ENCODE data around the gene OLFM1.
"Not testable (repeated sequence)": the region's sequence is repeated elsewhere in the genome, so short reads cannot be mapped to it uniquely, and the experiment has no call there.

OLFM1 gene

DNA sequence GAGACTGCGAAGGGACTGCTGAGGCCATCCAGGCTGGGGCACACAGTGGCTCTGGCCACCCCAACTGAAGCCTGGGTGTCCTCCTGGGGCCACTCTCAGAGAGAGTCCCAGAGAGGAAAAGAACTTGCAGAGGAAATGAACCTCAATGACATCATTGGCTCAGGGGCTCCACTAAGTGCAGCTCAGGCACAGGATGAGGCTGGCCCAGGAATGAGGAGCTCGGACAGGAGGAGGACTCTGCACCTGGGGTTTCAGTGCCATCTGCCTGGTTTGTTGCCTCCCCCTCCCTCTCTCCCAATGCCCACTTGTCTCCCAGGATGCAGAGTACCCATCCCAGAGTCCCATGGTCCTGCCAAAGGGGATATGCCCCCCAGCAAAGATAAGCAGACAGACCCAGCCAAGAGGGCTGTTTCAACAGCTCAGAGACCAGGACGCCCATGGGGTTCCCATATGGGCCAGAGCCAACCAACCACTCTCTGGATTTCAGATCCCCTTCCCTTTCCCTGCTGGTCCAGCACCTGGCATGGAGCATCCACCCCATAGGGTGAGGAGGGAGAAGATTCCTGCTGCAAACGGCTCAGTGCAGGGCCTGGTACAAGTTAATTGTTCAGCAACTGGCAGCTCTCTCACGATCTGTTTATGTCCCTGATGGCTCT, 26.9 kb upstream of the OLFM1 start:
- TF ChIP-seq GABPA (IDR thresholded peaks at IDR 0.05; ENCODE audit: low read depth) (no peak), SPI1 (IDR thresholded peaks at IDR 0.05; ENCODE audit: borderline replicate concordance, low read depth) (no peak), POLR2AphosphoS5 (IDR thresholded peaks at IDR 0.05; ENCODE audit: low read depth) (no peak), REST (IDR thresholded peaks at IDR 0.05; ENCODE audit: insufficient replicate concordance, low read depth) (no peak)
- TF ChIP-seq, protein P1, sequence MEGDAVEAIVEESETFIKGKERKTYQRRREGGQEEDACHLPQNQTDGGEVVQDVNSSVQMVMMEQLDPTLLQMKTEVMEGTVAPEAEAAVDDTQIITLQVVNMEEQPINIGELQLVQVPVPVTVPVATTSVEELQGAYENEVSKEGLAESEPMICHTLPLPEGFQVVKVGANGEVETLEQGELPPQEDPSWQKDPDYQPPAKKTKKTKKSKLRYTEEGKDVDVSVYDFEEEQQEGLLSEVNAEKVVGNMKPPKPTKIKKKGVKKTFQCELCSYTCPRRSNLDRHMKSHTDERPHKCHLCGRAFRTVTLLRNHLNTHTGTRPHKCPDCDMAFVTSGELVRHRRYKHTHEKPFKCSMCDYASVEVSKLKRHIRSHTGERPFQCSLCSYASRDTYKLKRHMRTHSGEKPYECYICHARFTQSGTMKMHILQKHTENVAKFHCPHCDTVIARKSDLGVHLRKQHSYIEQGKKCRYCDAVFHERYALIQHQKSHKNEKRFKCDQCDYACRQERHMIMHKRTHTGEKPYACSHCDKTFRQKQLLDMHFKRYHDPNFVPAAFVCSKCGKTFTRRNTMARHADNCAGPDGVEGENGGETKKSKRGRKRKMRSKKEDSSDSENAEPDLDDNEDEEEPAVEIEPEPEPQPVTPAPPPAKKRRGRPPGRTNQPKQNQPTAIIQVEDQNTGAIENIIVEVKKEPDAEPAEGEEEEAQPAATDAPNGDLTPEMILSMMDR (IDR thresholded peaks at IDR 0.05; ENCODE audit: insufficient read depth, low read length): no peak
- no peak overlapping the region for H3K4me3 ChIP-seq (replicated peaks; ENCODE audit: insufficient read depth, low read length)
- no peak overlapping the region for H3K27ac ChIP-seq (replicated peaks)
- DNase-seq (ENCODE audit: low read depth in 1 of 2, low spot score in 1 of 2): no peak
- H3K27me3 ChIP-seq (ENCODE audit: insufficient read depth, poor library complexity, severe bottlenecking): no peaks in the 10 kb centered on the region

GRCh38 chr9:135061441-135061840, 26.0 kb upstream of the OLFM1 start:
- no peak overlapping the region for H3K4me3 ChIP-seq (replicated peaks; ENCODE audit: insufficient read depth, low read length)
- DNase-seq (ENCODE audit: low read depth in 1 of 2, low spot score in 1 of 2): no peak
- TF ChIP-seq SPI1 (IDR thresholded peaks at IDR 0.05; ENCODE audit: borderline replicate concordance, low read depth): no peak
- TF ChIP-seq, protein P1 (IDR thresholded peaks at IDR 0.05; ENCODE audit: insufficient read depth, low read length): no peak
- no peak for TF ChIP-seq REST (IDR thresholded peaks at IDR 0.05; ENCODE audit: insufficient replicate concordance, low read depth)
- no peak for TF ChIP-seq GABPA (IDR thresholded peaks at IDR 0.05; ENCODE audit: low read depth)
- TF ChIP-seq POLR2AphosphoS5 (IDR thresholded peaks at IDR 0.05; ENCODE audit: low read depth): no peak

GRCh38 chr9:135062254-135062653, 25.2 kb upstream of the OLFM1 start:
- H3K27ac ChIP-seq (replicated peaks): no peak overlapping the region
- H3K4me3 ChIP-seq (replicated peaks; ENCODE audit: insufficient read depth, low read length): no peak overlapping the region
- DNase-seq (ENCODE audit: low read depth in 1 of 2, low spot score in 1 of 2): no peak
- TF ChIP-seq GABPA (IDR thresholded peaks at IDR 0.05; ENCODE audit: low read depth): no peak
- no peak for TF ChIP-seq POLR2AphosphoS5 (IDR thresholded peaks at IDR 0.05; ENCODE audit: low read depth)
- TF ChIP-seq SPI1 (IDR thresholded peaks at IDR 0.05; ENCODE audit: borderline replicate concordance, low read depth): no peak
- TF ChIP-seq REST (IDR thresholded peaks at IDR 0.05; ENCODE audit: insufficient replicate concordance, low read depth): no peak
- TF ChIP-seq, protein P1 (IDR thresholded peaks at IDR 0.05; ENCODE audit: insufficient read depth, low read length): no peak
- H3K27me3 ChIP-seq (ENCODE audit: insufficient read depth, poor library complexity, severe bottlenecking): no peaks in the 10 kb centered on the region

More at GRCh38 chr9:135061441-135061840, 26.0 kb upstream of the OLFM1 start:
- H3K27ac ChIP-seq (replicated peaks): no peak overlapping the region
- H3K27me3 ChIP-seq (ENCODE audit: insufficient read depth, poor library complexity, severe bottlenecking): no peaks in the 10 kb centered on the region

DNA sequence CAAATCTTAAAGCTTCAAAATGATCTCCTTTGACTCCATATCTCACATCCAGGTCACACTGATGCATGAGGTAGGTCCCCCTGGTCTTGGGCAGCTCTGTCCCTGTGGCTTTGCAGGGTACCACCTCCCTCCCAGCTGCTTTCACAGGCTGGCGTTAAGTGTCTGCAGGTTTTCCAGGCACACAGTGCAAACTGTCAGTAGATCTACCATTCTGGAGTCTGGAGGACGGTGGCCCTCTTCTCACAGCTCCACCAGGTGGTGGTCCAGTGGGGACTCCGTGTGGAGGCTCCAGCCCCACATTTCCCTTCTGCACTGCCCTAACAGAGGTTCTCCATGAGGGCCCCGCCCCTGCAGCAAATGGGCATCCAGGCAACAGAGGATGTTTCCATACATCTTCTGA, 24.0 kb upstream of the OLFM1 start:
- not testable (repeated sequence) for H3K4me3 ChIP-seq (replicated peaks; ENCODE audit: insufficient read depth, low read length); H3K27ac ChIP-seq (replicated peaks); H3K27me3 ChIP-seq (ENCODE audit: insufficient read depth, poor library complexity, severe bottlenecking); DNase-seq (ENCODE audit: low read depth in 1 of 2, low spot score in 1 of 2)

- not testable (repeated sequence) for H3K4me3 ChIP-seq (replicated peaks; ENCODE audit: insufficient read depth, low read length); H3K27me3 ChIP-seq (ENCODE audit: insufficient read depth, poor library complexity, severe bottlenecking); H3K27ac ChIP-seq (replicated peaks); DNase-seq (ENCODE audit: low read depth in 1 of 2, low spot score in 1 of 2)
Measured at GRCh38 chr9:135063888-135064287, 23.6 kb upstream of the OLFM1 start.

All from HL-60 (cell line).